NCI-H2196 (cell line): Measurements from ENCODE around the gene SLC35E1.

Experiments used
- DNase-seq: peaks from one replicate; lab custom pipeline; 2025; ENCODE audit not compliant: unreplicated experiment; lab: John Stamatoyannopoulos, UW

The SLC35E1 gene

GRCh38 chr19:16598848-16599247 is 26.6 kb upstream of the SLC35E1 start:
- DNase-seq: no peak

GRCh38 chr19:16596399-16596798 is 24.2 kb upstream of the SLC35E1 start:
- DNase-seq: no peak

GRCh38 chr19:16595097-16595496 is 22.9 kb upstream of the SLC35E1 start:
- DNase-seq: no peak

GRCh38 chr19:16594681-16595091 is 22.5 kb upstream of the SLC35E1 start:
- DNase-seq: no peak

GRCh38 chr19:16594131-16594586 is 21.9 kb upstream of the SLC35E1 start:
- no peak for DNase-seq

GRCh38 chr19:16593181-16593580 is 21.0 kb upstream of the SLC35E1 start:
- no peak for DNase-seq

- DNase-seq: no peak
These were observed 19.8 kb upstream of the SLC35E1 start for GRCh38 chr19:16591803-16592556.

GRCh38 chr19:16590876-16591802 is 18.9 kb upstream of the SLC35E1 start:
- DNase-seq: no peak

GRCh38 chr19:16589917-16590316 is 17.7 kb upstream of the SLC35E1 start:
- DNase-seq: no peak

- DNase-seq: no peak
These were observed 16.8 kb upstream of the SLC35E1 start for GRCh38 chr19:16588824-16589577.

GRCh38 chr19:16587833-16588823 is 15.9 kb upstream of the SLC35E1 start:
- peak; percentile 47 for DNase-seq

GRCh38 chr19:16586991-16587832 is 15.0 kb upstream of the SLC35E1 start:
- DNase-seq: no peak

GRCh38 chr19:16586477-16586871 is 14.3 kb upstream of the SLC35E1 start:
- DNase-seq: no peak

- DNase-seq: no peak
These were observed 13.7 kb upstream of the SLC35E1 start for GRCh38 chr19:16585808-16586476.

GRCh38 chr19:16585094-16585801 is 13.0 kb upstream of the SLC35E1 start:
- no peak for DNase-seq

GRCh38 chr19:16584248-16585093 is 12.3 kb upstream of the SLC35E1 start:
- DNase-seq: peak; percentile 57
